Right ventricle myocardium superior (tissue), 1 donor: ENCODE results near the gene GJC2. TPM values are rescaled to one million over a fixed set of nuclear protein-coding genes. Genes with fewer than 3 reads are reported as not detected.

ENCODE experiments used
- ATAC-seq: fragments of 200-7000 bp; cut with Tn5 transposase; one replicate; pipeline ENCODE4 v1.9.1; 2020; ENCODE audit warnings: mild to moderate bottlenecking; ENCODE audit not compliant: poor library complexity
- DNase-seq: peaks from one replicate; pipeline ENCODE4 v3.0.0-alpha.2; 2020
- intact Hi-C: fragments of 100-400 bp; cut with DNase I; formaldehyde crosslinking; loops from one replicate; pipeline ENCODE4 v1.11.2; 2022
- total RNA-seq: library from RNA; stranded (reverse); fragmentation: NEBNext Ultra II Directional; extraction: Animal tissue kit (Norgen Biotek cat#: 25700); gene quantifications from one replicate; pipeline ENCODE4 v1.2.1, GENCODE V29; 2021
- donor health status: DM: no; HTN: yes; CAD: no; lungs with severe emphysema.

GJC2 gene
- total RNA-seq, 1 donor from 2014 or later: 1.6 TPM

DNA sequence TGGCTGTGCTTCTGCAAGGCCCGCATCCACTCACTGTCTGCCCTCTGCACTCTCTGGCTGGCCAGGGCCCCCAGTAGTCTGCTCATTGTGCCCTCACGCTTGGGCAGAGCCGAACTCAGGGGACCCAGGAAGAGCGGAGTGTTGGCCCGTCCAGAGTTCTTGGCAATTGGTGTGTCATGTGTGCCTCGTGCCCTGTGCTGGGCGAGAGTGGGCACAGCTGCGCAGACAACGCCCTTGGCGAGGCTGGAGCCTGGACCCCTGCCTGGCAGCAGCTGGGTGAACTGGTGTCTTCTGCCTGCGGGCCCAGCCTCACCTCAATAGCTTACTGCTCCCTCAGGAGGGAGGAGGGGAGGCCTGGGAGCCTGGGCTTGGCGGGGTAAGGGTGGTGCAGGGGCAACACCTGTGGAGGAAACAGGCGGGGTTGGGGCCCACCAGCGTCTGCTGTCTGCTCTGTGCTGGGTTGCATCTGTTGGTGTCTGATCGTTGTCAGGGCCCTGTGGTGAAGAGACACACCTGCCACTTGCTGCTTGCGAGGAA, 7.5 kb upstream of the GJC2 start:
- DNase-seq (no peak), ATAC-seq (no peak)
- intact Hi-C loops: no loop called here

GRCh38 chr1:228142701-228143136, 7.0 kb upstream of the GJC2 start:
- DNase-seq (no peak), ATAC-seq (no peak)
- intact Hi-C loops: no loop called here

GRCh38 chr1:228143480-228144192, 6.1 kb upstream of the GJC2 start:
- intact Hi-C loops: no loop called here
- ATAC-seq (no peak), DNase-seq (no peak)

DNA sequence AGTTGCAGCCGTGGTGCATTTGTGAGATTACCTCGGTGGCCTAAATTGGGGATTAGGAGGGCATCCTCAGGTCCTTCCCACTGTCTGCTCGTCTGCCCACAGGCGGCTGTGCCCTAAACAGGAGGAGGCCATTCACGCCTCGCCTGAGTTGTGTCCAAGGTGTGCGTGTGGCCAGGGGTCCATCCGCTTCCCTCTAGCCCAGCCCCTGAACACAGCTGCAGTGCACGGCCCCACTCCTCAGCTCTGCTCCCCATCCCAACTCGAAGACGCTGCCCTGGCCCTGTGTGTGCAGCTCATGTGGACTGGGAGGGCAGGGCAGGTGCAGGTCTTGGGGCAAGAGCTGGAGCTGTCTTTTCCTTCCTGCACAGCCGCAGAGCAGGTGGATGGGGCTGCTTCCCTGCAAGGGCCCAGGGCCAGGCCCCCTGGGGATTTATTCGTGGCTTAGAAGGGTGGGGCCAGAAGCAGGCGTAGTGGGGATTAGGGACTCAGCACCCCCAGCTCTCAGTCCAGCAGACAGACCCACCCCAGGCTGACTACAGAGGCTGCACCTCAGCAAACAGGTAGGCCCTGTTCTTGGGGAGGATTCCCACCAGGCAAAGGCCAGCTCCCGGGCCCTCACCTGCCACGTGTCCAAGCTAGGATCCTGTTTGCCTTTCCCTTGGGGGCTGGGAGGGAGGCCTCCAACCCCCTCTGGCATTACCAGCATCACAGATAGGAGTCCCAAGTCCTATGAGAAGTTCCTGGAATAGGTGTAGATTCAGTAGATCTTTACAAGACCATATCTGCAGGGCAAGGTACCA, 5.3 kb upstream of the GJC2 start:
- intact Hi-C loops: no loop called here

DNA sequence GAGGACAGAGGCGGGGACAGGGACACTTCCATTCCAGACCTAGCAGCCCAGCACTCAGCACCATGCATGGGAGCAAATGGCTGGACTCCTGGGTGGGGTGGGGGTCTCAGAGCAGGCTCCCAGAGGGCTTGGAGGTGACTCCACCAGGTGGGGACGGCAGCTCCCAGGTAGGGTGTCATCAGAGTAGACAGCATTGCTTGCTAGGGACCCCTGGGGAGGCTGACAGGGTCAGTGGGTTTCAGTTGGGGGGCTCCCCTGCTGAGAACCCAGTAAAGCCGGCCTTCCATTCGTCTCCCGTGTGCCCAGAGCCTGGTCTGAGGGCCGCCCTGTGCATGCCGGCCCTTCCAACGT, 4.8 kb upstream of the GJC2 start:
- DNase-seq (no peak), ATAC-seq (no peak)
- intact Hi-C loops: no loop called here

More for the DNA sequence above, 5.3 kb upstream of the GJC2 start:
- ATAC-seq: no peak
- no peak for DNase-seq

DNA sequence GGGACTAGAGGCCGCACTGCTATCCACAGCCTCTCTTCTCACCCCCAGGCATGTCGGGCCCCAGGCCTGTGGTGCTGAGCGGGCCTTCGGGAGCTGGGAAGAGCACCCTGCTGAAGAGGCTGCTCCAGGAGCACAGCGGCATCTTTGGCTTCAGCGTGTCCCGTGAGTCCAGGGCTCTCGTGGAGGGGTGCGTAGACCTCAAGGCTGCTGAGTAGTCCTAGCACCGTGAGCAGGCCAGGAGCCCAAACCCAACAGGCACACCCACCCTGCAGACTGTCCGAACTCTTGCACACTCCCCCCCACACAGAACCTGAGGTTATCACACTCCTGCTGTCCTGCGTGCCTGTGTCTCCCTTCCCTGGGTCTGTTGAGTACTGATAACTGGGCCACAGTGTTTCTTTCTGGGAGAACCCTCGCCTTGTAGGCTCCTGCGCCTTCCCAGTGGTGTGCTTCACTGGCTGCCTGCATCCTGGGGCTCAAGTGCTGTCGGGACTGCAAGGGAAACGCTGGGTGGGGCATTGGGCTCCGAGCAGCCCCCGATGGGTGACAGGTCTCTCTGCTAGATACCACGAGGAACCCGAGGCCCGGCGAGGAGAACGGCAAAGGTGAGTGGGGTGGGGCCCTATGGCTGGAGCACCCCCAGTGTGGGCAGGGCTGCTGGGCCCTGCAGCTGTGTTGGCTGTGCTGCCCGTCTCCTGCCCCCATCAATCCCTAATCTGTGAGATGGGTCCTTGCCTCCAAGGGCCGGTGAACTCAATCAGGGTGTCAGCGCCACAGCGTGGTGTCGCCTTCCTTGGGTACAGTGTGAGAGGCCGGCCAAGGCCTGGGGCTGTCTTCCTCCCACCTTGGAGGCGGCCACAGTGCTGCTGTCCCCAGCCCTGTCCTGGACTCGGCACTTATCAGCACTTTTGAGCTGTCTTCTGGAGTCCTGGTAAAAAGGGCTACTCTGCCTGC, 4.0 kb upstream of the GJC2 start:
- DNase-seq: no peak
- intact Hi-C loops: no loop called here

DNA sequence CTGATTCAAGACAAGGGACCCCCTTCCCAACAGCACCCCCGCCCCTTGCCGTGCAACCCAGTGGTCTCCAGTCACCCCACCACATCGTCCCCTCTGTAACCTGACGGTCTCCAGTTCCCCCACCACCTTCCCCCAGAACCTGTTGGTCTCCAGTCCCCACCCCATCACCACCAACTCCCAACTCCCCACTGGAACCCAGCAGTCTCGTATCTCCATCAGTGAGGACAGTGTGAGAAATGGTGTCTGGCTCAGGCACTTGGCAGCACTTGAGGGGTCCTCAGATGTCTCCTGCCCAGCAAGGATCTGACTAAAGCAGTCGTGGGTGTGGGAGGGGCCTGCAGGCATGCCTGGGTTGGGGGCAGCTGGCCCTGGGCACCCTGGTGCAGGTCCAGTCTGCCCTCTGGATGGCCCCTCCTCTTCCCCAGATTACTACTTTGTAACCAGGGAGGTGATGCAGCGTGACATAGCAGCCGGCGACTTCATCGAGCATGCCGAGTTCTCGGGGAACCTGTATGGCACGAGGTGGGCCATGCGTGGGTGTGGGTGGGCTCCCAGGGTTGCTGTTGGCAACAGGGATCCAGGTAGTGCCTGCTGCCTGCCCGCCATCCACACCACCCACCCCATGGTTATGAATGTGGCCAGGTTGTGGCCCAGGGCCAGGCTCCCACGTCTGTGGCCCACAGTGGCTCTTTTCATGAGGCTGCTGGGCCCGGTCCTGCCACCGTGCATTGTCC, 3.1 kb upstream of the GJC2 start:
- DNase-seq: no peak
- intact Hi-C loops: no loop called here
- no peak for ATAC-seq

More for the DNA sequence above, 4.0 kb upstream of the GJC2 start:
- no peak for ATAC-seq

GRCh38 chr1:228147151-228147693, 2.5 kb upstream of the GJC2 start:
- intact Hi-C loops: no loop called here
- DNase-seq (no peak), ATAC-seq (no peak)

DNA sequence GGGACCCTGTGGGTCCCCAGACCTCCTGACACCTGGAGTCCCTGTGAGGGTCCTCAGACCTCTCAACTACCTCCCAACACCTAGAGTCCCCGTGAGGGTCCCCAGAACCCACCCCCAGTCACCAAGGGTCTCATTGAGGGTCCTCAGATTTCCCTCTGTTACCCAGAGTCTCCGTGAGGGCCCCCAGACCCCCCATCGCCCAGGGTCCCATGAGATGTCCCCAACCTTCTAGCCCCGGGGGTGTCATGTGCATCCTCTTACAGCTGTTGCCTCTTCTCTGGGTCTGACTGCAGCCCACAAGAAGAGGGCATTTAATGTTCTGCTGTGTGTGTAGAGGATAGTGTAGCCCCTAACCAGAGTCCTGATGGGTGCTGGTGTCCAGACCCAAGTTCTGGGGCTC, 2.0 kb upstream of the GJC2 start:
- DNase-seq (no peak), ATAC-seq (no peak)
- intact Hi-C loops: no loop called here

- DNase-seq (no peak), ATAC-seq (no peak)
- intact Hi-C loops: no loop called here
These were observed 1.4 kb upstream of the GJC2 start for GRCh38 chr1:228148196-228148861.

DNA sequence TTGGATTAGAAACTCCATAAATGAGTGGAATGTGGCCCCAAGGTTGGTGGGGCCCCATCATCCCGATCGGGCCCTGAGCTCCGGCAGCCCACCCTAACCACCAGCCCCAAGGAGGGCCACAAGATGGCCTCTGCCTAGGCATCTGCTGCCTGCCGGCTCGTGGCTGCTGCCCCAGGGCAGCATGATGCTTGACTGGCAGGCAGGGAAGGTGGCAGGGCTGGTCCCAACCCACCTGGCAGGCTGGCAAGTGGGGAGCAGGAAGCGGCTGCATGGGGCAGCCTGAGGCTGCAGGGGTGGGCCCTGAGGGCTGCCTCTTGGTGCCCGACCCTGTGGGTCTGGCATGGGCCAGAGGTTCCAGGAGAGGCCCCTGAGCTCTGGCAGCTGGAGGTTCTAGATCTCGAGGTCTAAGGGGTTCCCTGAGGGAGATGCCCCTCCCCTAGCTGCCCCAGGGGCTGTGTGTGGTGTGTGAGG, 760 bp upstream of the GJC2 start:
- ATAC-seq (no peak), DNase-seq (no peak)
- intact Hi-C loops: no loop called here

- no peak for DNase-seq
- ATAC-seq: peak; percentile 8
- intact Hi-C loops: no loop called here
These were observed 360 bp downstream of the GJC2 start for GRCh38 chr1:228150120-228150460.

DNA sequence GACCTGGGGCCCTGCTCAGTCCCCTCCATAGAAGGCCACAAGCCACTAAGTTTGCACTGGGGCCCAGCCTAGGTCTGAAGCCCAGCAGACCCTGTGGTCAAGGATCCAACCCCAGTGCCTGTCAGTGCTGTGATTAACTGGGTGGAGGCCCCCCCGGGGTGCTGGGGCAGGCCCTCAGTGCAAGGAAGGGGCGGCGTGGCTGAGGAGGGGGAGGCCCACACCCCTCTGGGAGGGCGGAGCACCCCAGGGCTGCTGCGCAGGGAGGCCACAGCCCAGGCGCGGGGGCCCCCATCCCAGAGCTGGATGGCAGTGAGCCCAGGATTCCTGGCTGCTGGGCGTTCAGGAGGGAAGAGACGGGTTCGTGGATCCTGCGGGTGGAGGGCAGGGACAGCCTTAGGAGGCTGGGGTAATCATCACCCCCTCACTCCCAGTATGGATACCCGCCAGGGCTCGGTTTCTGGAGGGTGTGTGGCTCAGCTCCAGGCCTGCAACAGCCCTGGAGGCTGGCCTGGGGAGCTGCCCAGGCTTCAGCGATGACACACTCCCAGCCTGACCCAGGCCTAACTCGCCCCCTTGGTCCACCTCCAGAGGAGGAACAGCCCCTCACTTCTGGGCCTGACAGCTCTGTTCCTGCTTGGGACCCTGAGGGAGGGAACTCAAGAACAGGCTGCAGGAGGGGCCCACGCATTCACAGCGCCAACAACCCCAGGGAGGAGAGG, 890 bp downstream of the GJC2 start:
- DNase-seq (peak; percentile 83), ATAC-seq (peak; percentile 68)
- intact Hi-C loops: no loop called here

DNA sequence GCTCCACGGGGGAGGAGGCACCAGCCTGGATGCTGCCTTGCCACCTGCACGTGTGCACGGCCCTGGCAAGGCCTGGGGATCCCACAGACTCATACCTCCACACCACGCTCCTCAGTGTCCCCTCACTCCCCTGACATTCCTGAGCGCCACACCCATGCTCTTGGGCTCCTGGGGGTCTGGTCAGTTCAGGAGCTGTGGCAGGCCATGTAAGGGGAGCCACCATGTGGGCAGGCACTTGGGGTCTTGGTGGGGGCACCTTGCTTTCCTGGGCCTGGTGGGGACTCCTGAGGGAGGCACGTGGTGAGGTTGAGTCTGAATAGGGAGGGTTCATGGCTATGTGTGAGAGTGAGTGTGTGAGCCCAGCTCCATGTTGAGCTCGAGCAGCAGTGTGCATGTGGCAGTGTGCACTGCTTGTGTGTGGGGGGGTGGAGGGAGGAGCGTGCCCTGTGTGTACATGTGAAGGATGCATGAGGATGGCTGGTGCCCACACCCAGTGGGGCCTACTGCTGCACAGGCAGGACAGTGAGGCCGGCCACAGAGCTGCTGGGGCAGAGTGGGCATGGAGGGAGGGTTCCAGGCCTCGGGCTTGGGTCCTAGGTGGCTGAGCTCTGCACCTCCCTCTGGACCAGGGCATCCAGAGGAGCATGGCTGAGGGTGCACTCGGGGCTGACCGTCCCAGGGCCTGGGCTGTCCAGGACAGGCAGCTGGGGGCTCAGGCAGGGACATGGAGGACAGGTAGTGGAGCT, 1.6 kb downstream of the GJC2 start:
- no peak for ATAC-seq
- intact Hi-C loops: no loop called here
- DNase-seq: no peak

- intact Hi-C loops: no loop called here
- ATAC-seq (no peak), DNase-seq (no peak)
These were observed 2.6 kb downstream of the GJC2 start for GRCh38 chr1:228152097-228152917.

- DNase-seq: no peak
These were observed 3.2 kb downstream of the GJC2 start for GRCh38 chr1:228152918-228153258.

More at GRCh38 chr1:228152918-228153258, 3.2 kb downstream of the GJC2 start:
- no peak for ATAC-seq
- intact Hi-C loops: no loop called here
